ENCODE results near the gene C1QTNF7. TPM values are rescaled to one million over a fixed set of nuclear protein-coding genes. Genes with fewer than 3 reads are reported as not detected.
A peak's percentile ranks its signal among the peaks of the same experiment; 100 is the strongest.

C1QTNF7 gene
- total RNA-seq, 1 donor from 2014 or later, result not detected

DNA sequence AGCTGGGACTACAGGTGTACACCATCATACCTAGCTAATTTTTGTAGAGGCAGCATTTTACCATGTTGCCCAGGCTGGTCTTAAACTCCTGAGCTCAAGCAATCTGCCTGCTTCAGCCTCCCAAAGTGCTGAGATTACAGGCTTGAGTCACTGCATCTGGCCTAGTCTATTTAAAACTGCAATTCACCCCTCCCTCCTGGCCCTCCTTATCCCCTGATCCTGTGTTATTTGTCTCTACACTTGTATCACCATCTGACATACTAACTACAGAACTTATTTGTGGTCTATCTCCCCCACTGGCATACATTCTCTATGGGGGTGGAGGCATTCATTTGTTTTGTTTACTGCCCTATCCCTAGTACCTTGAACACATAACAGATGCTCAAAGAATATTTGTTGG lies 65.6 kb downstream of the C1QTNF7 start:
- Histone ChIP-seq H3K36me3 (ENCODE audit: insufficient read depth, low read length) (no peaks in the 10 kb centered on the region), H3K79me2 (ENCODE audit: insufficient read depth, low read length) (peaks cover 9% of the 10 kb centered on the region), H4K20me1 (ENCODE audit: insufficient read depth, low read length) (no peaks in the 10 kb centered on the region), H3K9me3 (ENCODE audit: insufficient read depth, low read depth, low read length) (peaks cover 3% of the 10 kb centered on the region), H3K4me2 (ENCODE audit: low read length) (no peak overlapping the region), H3K4me3 (ENCODE audit: insufficient read depth, low read depth, low read length) (no peak overlapping the region), H3K4me1 (ENCODE audit: insufficient read depth, low read length) (no peaks in the 10 kb centered on the region), H3K27me3 (ENCODE audit: insufficient read depth, low read length) (no peaks in the 10 kb centered on the region), H3K27ac (ENCODE audit: low read depth, low read length) (no peak overlapping the region), H2AFZ (ENCODE audit: low read depth, low read length) (no peak overlapping the region), H3K9ac (ENCODE audit: low read length) (no peak overlapping the region)
- H3K4me1 Mint-ChIP-seq (ENCODE audit: low read depth, unreplicated experiment), result peaks cover 7% of the 10 kb centered on the region
- FAIRE-seq (no peak), DNase-seq (ENCODE audit: low read depth) (no peak)
- no peak overlapping the region for H3K27ac Mint-ChIP-seq (ENCODE audit: unreplicated experiment)
- peaks cover 5% of the 10 kb centered on the region for H3K9me3 Mint-ChIP-seq (ENCODE audit: unreplicated experiment)
- H3K27me3 Mint-ChIP-seq (ENCODE audit: low read depth, unreplicated experiment), result no peaks in the 10 kb centered on the region
- no peak overlapping the region for H3K4me3 Mint-ChIP-seq (ENCODE audit: unreplicated experiment)
- peaks cover 17% of the 10 kb centered on the region for H3K36me3 Mint-ChIP-seq (ENCODE audit: low read depth, unreplicated experiment)
- TF ChIP-seq, protein P1, sequence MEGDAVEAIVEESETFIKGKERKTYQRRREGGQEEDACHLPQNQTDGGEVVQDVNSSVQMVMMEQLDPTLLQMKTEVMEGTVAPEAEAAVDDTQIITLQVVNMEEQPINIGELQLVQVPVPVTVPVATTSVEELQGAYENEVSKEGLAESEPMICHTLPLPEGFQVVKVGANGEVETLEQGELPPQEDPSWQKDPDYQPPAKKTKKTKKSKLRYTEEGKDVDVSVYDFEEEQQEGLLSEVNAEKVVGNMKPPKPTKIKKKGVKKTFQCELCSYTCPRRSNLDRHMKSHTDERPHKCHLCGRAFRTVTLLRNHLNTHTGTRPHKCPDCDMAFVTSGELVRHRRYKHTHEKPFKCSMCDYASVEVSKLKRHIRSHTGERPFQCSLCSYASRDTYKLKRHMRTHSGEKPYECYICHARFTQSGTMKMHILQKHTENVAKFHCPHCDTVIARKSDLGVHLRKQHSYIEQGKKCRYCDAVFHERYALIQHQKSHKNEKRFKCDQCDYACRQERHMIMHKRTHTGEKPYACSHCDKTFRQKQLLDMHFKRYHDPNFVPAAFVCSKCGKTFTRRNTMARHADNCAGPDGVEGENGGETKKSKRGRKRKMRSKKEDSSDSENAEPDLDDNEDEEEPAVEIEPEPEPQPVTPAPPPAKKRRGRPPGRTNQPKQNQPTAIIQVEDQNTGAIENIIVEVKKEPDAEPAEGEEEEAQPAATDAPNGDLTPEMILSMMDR (IDR thresholded peaks at IDR 0.05; ENCODE audit: insufficient read depth, low read depth, low read length), result no peak
- no peak for TF ChIP-seq EZH2 (IDR thresholded peaks at IDR 0.05; ENCODE audit: insufficient read depth, low read length)

DNA sequence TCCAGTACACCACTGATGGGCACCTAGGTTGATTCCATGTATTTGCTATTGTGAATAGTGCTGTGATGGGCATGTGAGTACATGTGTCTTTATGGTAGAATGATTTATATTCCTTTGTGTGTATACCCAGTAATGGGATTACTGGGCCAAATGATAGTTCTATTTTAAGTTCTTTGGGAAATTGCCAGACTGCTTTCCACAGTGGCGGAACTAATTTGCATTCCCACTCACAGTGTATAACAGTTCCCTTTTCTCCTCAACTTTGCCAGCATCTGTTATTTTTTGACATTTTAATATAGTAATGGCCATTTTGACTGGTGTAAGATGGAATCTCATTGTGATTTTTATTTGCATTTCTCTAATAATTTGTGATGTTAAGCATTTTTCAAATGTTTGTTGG lies 67.8 kb downstream of the C1QTNF7 start:
- Mint-ChIP-seq H3K4me3 (ENCODE audit: unreplicated experiment) (no peak overlapping the region), H3K27me3 (ENCODE audit: low read depth, unreplicated experiment) (no peaks in the 10 kb centered on the region), H3K36me3 (ENCODE audit: low read depth, unreplicated experiment) (peaks cover 12% of the 10 kb centered on the region), H3K4me1 (ENCODE audit: low read depth, unreplicated experiment) (peaks cover 11% of the 10 kb centered on the region), H3K27ac (ENCODE audit: unreplicated experiment) (no peak overlapping the region), H3K9me3 (ENCODE audit: unreplicated experiment) (no peaks in the 10 kb centered on the region)
- Histone ChIP-seq H3K4me3 (ENCODE audit: insufficient read depth, low read depth, low read length) (no peak overlapping the region), H3K9ac (ENCODE audit: low read length) (no peak overlapping the region), H4K20me1 (ENCODE audit: insufficient read depth, low read length) (no peaks in the 10 kb centered on the region), H3K27me3 (ENCODE audit: insufficient read depth, low read length) (no peaks in the 10 kb centered on the region), H3K9me3 (ENCODE audit: insufficient read depth, low read depth, low read length) (peaks cover 3% of the 10 kb centered on the region), H3K27ac (ENCODE audit: low read depth, low read length) (no peak overlapping the region), H3K4me2 (ENCODE audit: low read length) (no peak overlapping the region), H3K4me1 (ENCODE audit: insufficient read depth, low read length) (no peaks in the 10 kb centered on the region), H3K79me2 (ENCODE audit: insufficient read depth, low read length) (peaks cover 9% of the 10 kb centered on the region), H3K36me3 (ENCODE audit: insufficient read depth, low read length) (no peaks in the 10 kb centered on the region), H2AFZ (ENCODE audit: low read depth, low read length) (no peak overlapping the region)
- FAIRE-seq (no peak), DNase-seq (ENCODE audit: low read depth) (peak; percentile 39)
- TF ChIP-seq EZH2 (IDR thresholded peaks at IDR 0.05; ENCODE audit: insufficient read depth, low read length), result no peak
- TF ChIP-seq, protein P1 (IDR thresholded peaks at IDR 0.05; ENCODE audit: insufficient read depth, low read depth, low read length), result no peak

Other genes starting within 250 kb of the C1QTNF7 start
- gene CC2D2A, start 41.8 kb downstream of the C1QTNF7 start, total RNA-seq, result 14.0 and 16.0 TPM in 2 replicates
- 75.8 and 92.2 TPM in 2 replicates for gene FBXL5, start 227.3 kb downstream of the C1QTNF7 start, total RNA-seq

All from astrocyte (in vitro differentiated cells and primary cell).